H9 (cell line): ENCODE results near the gene ABCA3. TPM values are rescaled to one million over a fixed set of nuclear protein-coding genes. Genes with fewer than 3 reads are reported as not detected.
A peak's percentile ranks its signal among the peaks of the same experiment; 100 is the strongest.

ENCODE experiments used
- DNase-seq: peaks from one replicate; pipeline ENCODE4 v3.0.0-alpha.2; 2017
- H2AFZ ChIP-seq: one replicate; pipeline ENCODE4 v1.6.1; 2013; ENCODE audit warnings: mild to moderate bottlenecking, low read length, control low read depth, moderate library complexity
- H2AK5ac ChIP-seq: 2 replicates; pipeline ENCODE4 v1.6.1; 2013; ENCODE audit warnings: low read length, control low read depth, mixed read lengths; ENCODE audit not compliant: insufficient read length
- H2BK120ac ChIP-seq: one replicate; pipeline ENCODE4 v1.6.1; 2013; ENCODE audit warnings: low read depth, mild to moderate bottlenecking, low read length, control low read depth, inconsistent platforms; ENCODE audit not compliant: poor library complexity, severe bottlenecking
- H2BK12ac ChIP-seq: 2 replicates; pipeline ENCODE4 v1.6.1; 2013; ENCODE audit warnings: low read length, control low read depth, mixed read lengths, low read depth; ENCODE audit not compliant: insufficient read length
- H2BK15ac ChIP-seq: 2 replicates; pipeline ENCODE4 v1.6.1; 2013; ENCODE audit warnings: low read depth, low read length, control low read depth
- H2BK20ac ChIP-seq: one replicate; pipeline ENCODE4 v1.6.1; 2013; ENCODE audit warnings: low read depth, mild to moderate bottlenecking, low read length, control low read depth, inconsistent platforms; ENCODE audit not compliant: poor library complexity, severe bottlenecking
- H2BK5ac ChIP-seq: 2 replicates; pipeline ENCODE4 v1.6.1; 2013; ENCODE audit warnings: low read length, control low read depth, mixed read lengths; ENCODE audit not compliant: insufficient read length
- H3K14ac ChIP-seq: 2 replicates; pipeline ENCODE4 v1.6.1; 2013; ENCODE audit warnings: low read length, control low read depth; ENCODE audit not compliant: insufficient read depth
- H3K18ac ChIP-seq: 2 replicates; pipeline ENCODE4 v1.6.1; 2013; ENCODE audit warnings: low read depth, mild to moderate bottlenecking, mixed read lengths, low read length, control low read depth; ENCODE audit not compliant: insufficient read length
- H3K23ac ChIP-seq: 2 replicates; pipeline ENCODE4 v1.6.1; 2013; ENCODE audit warnings: low read length, control low read depth, mixed read lengths, low read depth; ENCODE audit not compliant: insufficient read length
- H3K23me2 ChIP-seq: 2 replicates; pipeline ENCODE4 v1.6.1; 2013; ENCODE audit warnings: low read depth, mild to moderate bottlenecking, mixed read lengths, low read length, control low read depth; ENCODE audit not compliant: insufficient read length, poor library complexity, severe bottlenecking
- H3K27ac ChIP-seq: 2 replicates; pipeline ENCODE4 v1.5.1; 2013; ENCODE audit warnings: low read length, control low read depth, mixed read lengths, low read depth; ENCODE audit not compliant: insufficient read length
- H3K27me3 ChIP-seq: 2 replicates; pipeline ENCODE4 v1.6.1; 2013; ENCODE audit warnings: low read length, control low read depth, inconsistent platforms; ENCODE audit not compliant: insufficient read depth
- H3K4ac ChIP-seq: 2 replicates; pipeline ENCODE4 v1.6.1; 2013; ENCODE audit warnings: low read depth, mild to moderate bottlenecking, control low read depth, inconsistent platforms, low read length, moderate library complexity
- H3K4me1 ChIP-seq: 2 replicates; pipeline ENCODE4 v1.6.1; 2013; ENCODE audit warnings: low read length, control low read depth, inconsistent platforms; ENCODE audit not compliant: insufficient read depth
- H3K4me2 ChIP-seq: 2 replicates; pipeline ENCODE4 v1.6.1; 2013; ENCODE audit warnings: low read length, control low read depth, mixed read lengths; ENCODE audit not compliant: insufficient read length, insufficient read depth
- H3K56ac ChIP-seq: 2 replicates; pipeline ENCODE4 v1.6.1; 2013; ENCODE audit warnings: low read depth, mild to moderate bottlenecking, mixed read lengths, low read length, control low read depth; ENCODE audit not compliant: insufficient read length
- H3K79me1 ChIP-seq: 2 replicates; pipeline ENCODE4 v1.6.1; 2013; ENCODE audit warnings: low read depth, mild to moderate bottlenecking, moderate library complexity, low read length, control low read depth, inconsistent platforms; ENCODE audit not compliant: insufficient read depth, poor library complexity, severe bottlenecking
- H3K79me2 ChIP-seq: 2 replicates; pipeline ENCODE4 v1.6.1; 2013; ENCODE audit warnings: low read length, control low read depth, inconsistent platforms; ENCODE audit not compliant: insufficient read depth
- H3K9ac ChIP-seq: 2 replicates; pipeline ENCODE4 v1.6.1; 2013; ENCODE audit warnings: low read length, control low read depth, mixed read lengths; ENCODE audit not compliant: insufficient read length; ENCODE audit errors: extremely low read depth
- H3K9me3 ChIP-seq: one replicate; pipeline ENCODE4 v1.6.1; 2013; ENCODE audit warnings: low read depth, low read length, inconsistent platforms; ENCODE audit not compliant: control insufficient read depth
- H3T11ph ChIP-seq: one replicate; pipeline ENCODE4 v1.6.1; 2013; ENCODE audit warnings: mild to moderate bottlenecking, low read length, control low read depth, inconsistent platforms
- H4K20me1 ChIP-seq: one replicate; pipeline ENCODE4 v1.6.1; 2013; ENCODE audit not compliant: control insufficient read depth, insufficient read length, insufficient read depth
- H4K5ac ChIP-seq: 2 replicates; pipeline ENCODE4 v1.6.1; 2013; ENCODE audit warnings: low read depth, mild to moderate bottlenecking, mixed read lengths, low read length, control low read depth; ENCODE audit not compliant: insufficient read length
- H4K8ac ChIP-seq: replicated peaks from 2 replicates; pipeline ENCODE4 v1.6.1; 2013; ENCODE audit warnings: low read length, control low read depth, mixed read lengths, low read depth; ENCODE audit not compliant: insufficient read length
- H4K91ac ChIP-seq: 2 replicates; pipeline ENCODE4 v1.6.1; 2013; ENCODE audit warnings: low read depth, mild to moderate bottlenecking, moderate library complexity, mixed read lengths, low read length, control low read depth; ENCODE audit not compliant: insufficient read length
- H3K27ac Mint-ChIP-seq, 3 experiments: 2 replicates in 2 of 3; 3 replicates in 1 of 3; pipeline ENCODE4 v1.8.0; 2020 to 2021; ENCODE audit warnings: mixed read lengths in 3 of 3, mild to moderate bottlenecking in 1 of 3, moderate library complexity in 1 of 3
- H3K27me3 Mint-ChIP-seq: 2 replicates; pipeline ENCODE4 v1.8.0; 2021; ENCODE audit warnings: low read depth, mild to moderate bottlenecking, moderate library complexity, mixed read lengths
- H3K36me3 Mint-ChIP-seq, 3 experiments: 2 replicates in 2 of 3; 3 replicates in 1 of 3; pipeline ENCODE4 v1.8.0; 2020 to 2021; ENCODE audit warnings: low read depth in 3 of 3, mixed read lengths in 3 of 3; ENCODE audit not compliant: insufficient read depth in 1 of 3
- H3K4me1 Mint-ChIP-seq, 2 experiments: 2 replicates each; pipeline ENCODE4 v1.8.0; 2020; ENCODE audit warnings: mixed read lengths in 2 of 2
- H3K4me3 Mint-ChIP-seq, 2 experiments: 2 replicates in 1 of 2; 3 replicates in 1 of 2; pipeline ENCODE4 v1.8.0; 2020 to 2021; ENCODE audit warnings: mild to moderate bottlenecking in 2 of 2, mixed read lengths in 2 of 2, moderate library complexity in 1 of 2
- H3K9me3 Mint-ChIP-seq, 2 experiments: 2 replicates in 1 of 2; 3 replicates in 1 of 2; pipeline ENCODE4 v1.8.0; 2020; ENCODE audit warnings: mild to moderate bottlenecking in 2 of 2, mixed read lengths in 2 of 2, moderate library complexity in 1 of 2
- WGBS: extraction: QIAGEN DNeasy Blood & Tissue Kit; methylation state at CpG from one replicate; pipeline ENCODE4 v1.1.7; 2013; ENCODE audit warnings: missing lambda C conversion rate, low lambda C conversion rate, mixed read lengths; ENCODE audit not compliant: insufficient read length; ENCODE audit errors: extremely low coverage; 5-methylcytosine and 5-hydroxymethylcytosine counted together
- total RNA-seq: library from RNA; stranded (reverse); gene quantifications from 2 replicates; pipeline ENCODE4 v1.2.1, GENCODE V29; 2021
- TF ChIP-seq, protein P1 (sequence below): fragments of 200-600 bp; sonication (generic); conservative IDR thresholded peaks from 3 replicates; pipeline ENCODE4 v1.8.0; 2021; ENCODE audit warnings: antibody characterized with exemption, mild to moderate bottlenecking

Gene ABCA3
- total RNA-seq, 1 experiment from 2014 or later = 8.0 TPM

- H3K4me2 ChIP-seq = peak overlapping the region; percentile 33
- no peaks in the 10 kb centered on the region for H3K4me1 ChIP-seq
- H3K27me3 ChIP-seq = peaks cover 9% of the 10 kb centered on the region; the same call in 1 of the 2 replicates
- H4K91ac ChIP-seq = no peak overlapping the region
- no peak overlapping the region for H2AFZ ChIP-seq
- no peak overlapping the region for H2AK5ac ChIP-seq
- no peak overlapping the region for H2BK120ac ChIP-seq
- no peak overlapping the region for H3K14ac ChIP-seq
- TF ChIP-seq, protein P1, sequence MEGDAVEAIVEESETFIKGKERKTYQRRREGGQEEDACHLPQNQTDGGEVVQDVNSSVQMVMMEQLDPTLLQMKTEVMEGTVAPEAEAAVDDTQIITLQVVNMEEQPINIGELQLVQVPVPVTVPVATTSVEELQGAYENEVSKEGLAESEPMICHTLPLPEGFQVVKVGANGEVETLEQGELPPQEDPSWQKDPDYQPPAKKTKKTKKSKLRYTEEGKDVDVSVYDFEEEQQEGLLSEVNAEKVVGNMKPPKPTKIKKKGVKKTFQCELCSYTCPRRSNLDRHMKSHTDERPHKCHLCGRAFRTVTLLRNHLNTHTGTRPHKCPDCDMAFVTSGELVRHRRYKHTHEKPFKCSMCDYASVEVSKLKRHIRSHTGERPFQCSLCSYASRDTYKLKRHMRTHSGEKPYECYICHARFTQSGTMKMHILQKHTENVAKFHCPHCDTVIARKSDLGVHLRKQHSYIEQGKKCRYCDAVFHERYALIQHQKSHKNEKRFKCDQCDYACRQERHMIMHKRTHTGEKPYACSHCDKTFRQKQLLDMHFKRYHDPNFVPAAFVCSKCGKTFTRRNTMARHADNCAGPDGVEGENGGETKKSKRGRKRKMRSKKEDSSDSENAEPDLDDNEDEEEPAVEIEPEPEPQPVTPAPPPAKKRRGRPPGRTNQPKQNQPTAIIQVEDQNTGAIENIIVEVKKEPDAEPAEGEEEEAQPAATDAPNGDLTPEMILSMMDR = no peak; the same call in 2 of the 3 replicates
- H2BK5ac ChIP-seq = no peak overlapping the region
- H2BK12ac ChIP-seq = no peak overlapping the region
- H3K18ac ChIP-seq = no peak overlapping the region
- H3T11ph ChIP-seq = no peak overlapping the region
- no peak overlapping the region for H4K8ac ChIP-seq
- H3K27me3 Mint-ChIP-seq = peaks cover 56% of the 10 kb centered on the region
- no peak overlapping the region for H3K9ac ChIP-seq
- no CpG with 5 or more reads among the region's 98 CpGs for WGBS
- H3K23me2 ChIP-seq = peaks cover 8% of the 10 kb centered on the region
- H2BK20ac ChIP-seq = no peak overlapping the region
- H4K20me1 ChIP-seq = no peaks in the 10 kb centered on the region
- no peak overlapping the region for H3K23ac ChIP-seq
- H3K79me1 ChIP-seq = no peaks in the 10 kb centered on the region
- H3K27ac Mint-ChIP-seq = no peak overlapping the region
- H4K5ac ChIP-seq = no peak overlapping the region
- H3K36me3 Mint-ChIP-seq = peaks cover 0 to 6% (median 5%) of the 10 kb centered on the region in 3 experiments; a peak in 6 of 7 replicates
- no peak overlapping the region for H3K4ac ChIP-seq
- H3K27ac ChIP-seq = no peak overlapping the region
- DNase-seq = peak; percentile 63
- H3K4me3 Mint-ChIP-seq = peak overlapping the region; percentile 66 to 88
- peaks cover 6 to 8% of the 10 kb centered on the region in 2 experiments for H3K4me1 Mint-ChIP-seq
- H3K56ac ChIP-seq = no peak overlapping the region
- H2BK15ac ChIP-seq = no peak overlapping the region
- no peaks in the 10 kb centered on the region for H3K79me2 ChIP-seq
- no peaks in the 10 kb centered on the region for H3K9me3 ChIP-seq
- H3K9me3 Mint-ChIP-seq = peaks cover 5 to 11% of the 10 kb centered on the region in 2 experiments
These were observed 725 bp downstream of the ABCA3 start for GRCh38 chr16:2339521-2340484.
